ENCODE results near the gene UGT2B11.
"Not testable (repeated sequence)": the region's sequence is repeated elsewhere in the genome, so short reads cannot be mapped to it uniquely, and the experiment has no call there.

UGT2B11 gene

GRCh38 chr4:69214716-69215115 is at the start of gene UGT2B11:
UGT2B11 (minus strand) TSS chr4:69214748; CDS start chr4:69214722, 26 bp downstream.
- no peaks in the 10 kb centered on the region for H4K20me1 ChIP-seq (ENCODE audit: insufficient read depth, low read length)
- H3K9me3 ChIP-seq (ENCODE audit: low read length), result no peaks in the 10 kb centered on the region
- TF ChIP-seq EZH2 (IDR thresholded peaks at IDR 0.05; ENCODE audit: borderline replicate concordance, low read length), result no peak
- no peak for TF ChIP-seq CTCF (IDR thresholded peaks at IDR 0.05; ENCODE audit: low read length)
- no peak within 1 kb of the TSS for H2AFZ ChIP-seq (ENCODE audit: low read length)
- no peaks in the 10 kb centered on the region for H3K4me1 ChIP-seq (ENCODE audit: insufficient read depth, low read length, severe bottlenecking)
- H3K36me3 ChIP-seq (ENCODE audit: insufficient read depth, low read length), result no peaks in the 10 kb centered on the region
- no peaks in the 10 kb centered on the region for H3K79me2 ChIP-seq (ENCODE audit: insufficient read depth, low read length)
- H3K27me3 ChIP-seq (ENCODE audit: insufficient read depth, low read length), result no peaks in the 10 kb centered on the region
- no peak within 1 kb of the TSS for H3K4me3 ChIP-seq (ENCODE audit: low read depth, low read length, poor library complexity, severe bottlenecking)
- no peak within 1 kb of the TSS for H3K9ac ChIP-seq (ENCODE audit: low read length)
- H3K27ac ChIP-seq (ENCODE audit: low read depth, low read length, poor library complexity, severe bottlenecking), result no peak within 1 kb of the TSS
- no peak within 1 kb of the TSS for H3K4me2 ChIP-seq (ENCODE audit: low read length)
- H3F3A ChIP-seq (ENCODE audit: insufficient read depth, low read length), result no peaks in the 10 kb centered on the region
- H3K9me2 ChIP-seq (ENCODE audit: low read depth, low read length), result no peaks in the 10 kb centered on the region

GRCh38 chr4:69253147-69253772 is 38.7 kb upstream of the UGT2B11 start:
- H2AFZ ChIP-seq (ENCODE audit: low read length); H3K27me3 ChIP-seq (ENCODE audit: insufficient read depth, low read length); H3K4me3 ChIP-seq (ENCODE audit: low read depth, low read length, poor library complexity, severe bottlenecking); H3F3A ChIP-seq (ENCODE audit: insufficient read depth, low read length); H3K4me2 ChIP-seq (ENCODE audit: low read length); H3K36me3 ChIP-seq (ENCODE audit: insufficient read depth, low read length); H3K79me2 ChIP-seq (ENCODE audit: insufficient read depth, low read length); H3K27ac ChIP-seq (ENCODE audit: low read depth, low read length, poor library complexity, severe bottlenecking); H3K9me3 ChIP-seq (ENCODE audit: low read length); H4K20me1 ChIP-seq (ENCODE audit: insufficient read depth, low read length); H3K9me2 ChIP-seq (ENCODE audit: low read depth, low read length); H3K4me1 ChIP-seq (ENCODE audit: insufficient read depth, low read length, severe bottlenecking); H3K9ac ChIP-seq (ENCODE audit: low read length): not testable (repeated sequence)

- H3K27me3 ChIP-seq (ENCODE audit: insufficient read depth, low read length); H4K20me1 ChIP-seq (ENCODE audit: insufficient read depth, low read length); H3K4me3 ChIP-seq (ENCODE audit: low read depth, low read length, poor library complexity, severe bottlenecking); H3F3A ChIP-seq (ENCODE audit: insufficient read depth, low read length); H3K36me3 ChIP-seq (ENCODE audit: insufficient read depth, low read length); H2AFZ ChIP-seq (ENCODE audit: low read length); H3K79me2 ChIP-seq (ENCODE audit: insufficient read depth, low read length); H3K9ac ChIP-seq (ENCODE audit: low read length); H3K4me1 ChIP-seq (ENCODE audit: insufficient read depth, low read length, severe bottlenecking); H3K9me3 ChIP-seq (ENCODE audit: low read length); H3K27ac ChIP-seq (ENCODE audit: low read depth, low read length, poor library complexity, severe bottlenecking); H3K4me2 ChIP-seq (ENCODE audit: low read length); H3K9me2 ChIP-seq (ENCODE audit: low read depth, low read length): not testable (repeated sequence)
Measured at GRCh38 chr4:69250884-69251283, 36.3 kb upstream of the UGT2B11 start.

GRCh38 chr4:69242562-69243240 is 28.2 kb upstream of the UGT2B11 start:
- not testable (repeated sequence) for H4K20me1 ChIP-seq (ENCODE audit: insufficient read depth, low read length); H3K9me2 ChIP-seq (ENCODE audit: low read depth, low read length); H3F3A ChIP-seq (ENCODE audit: insufficient read depth, low read length); H3K27me3 ChIP-seq (ENCODE audit: insufficient read depth, low read length); H3K27ac ChIP-seq (ENCODE audit: low read depth, low read length, poor library complexity, severe bottlenecking); H3K4me2 ChIP-seq (ENCODE audit: low read length); H2AFZ ChIP-seq (ENCODE audit: low read length); H3K4me1 ChIP-seq (ENCODE audit: insufficient read depth, low read length, severe bottlenecking); H3K9me3 ChIP-seq (ENCODE audit: low read length); H3K4me3 ChIP-seq (ENCODE audit: low read depth, low read length, poor library complexity, severe bottlenecking); H3K36me3 ChIP-seq (ENCODE audit: insufficient read depth, low read length); H3K79me2 ChIP-seq (ENCODE audit: insufficient read depth, low read length); H3K9ac ChIP-seq (ENCODE audit: low read length)

- not testable (repeated sequence) for H3F3A ChIP-seq (ENCODE audit: insufficient read depth, low read length); H3K4me2 ChIP-seq (ENCODE audit: low read length); H3K4me1 ChIP-seq (ENCODE audit: insufficient read depth, low read length, severe bottlenecking); H3K79me2 ChIP-seq (ENCODE audit: insufficient read depth, low read length); H3K9me3 ChIP-seq (ENCODE audit: low read length); H3K27ac ChIP-seq (ENCODE audit: low read depth, low read length, poor library complexity, severe bottlenecking); H3K4me3 ChIP-seq (ENCODE audit: low read depth, low read length, poor library complexity, severe bottlenecking); H3K9me2 ChIP-seq (ENCODE audit: low read depth, low read length); H3K9ac ChIP-seq (ENCODE audit: low read length); H2AFZ ChIP-seq (ENCODE audit: low read length); H3K36me3 ChIP-seq (ENCODE audit: insufficient read depth, low read length); H4K20me1 ChIP-seq (ENCODE audit: insufficient read depth, low read length); H3K27me3 ChIP-seq (ENCODE audit: insufficient read depth, low read length)
Measured at GRCh38 chr4:69241746-69242145, 27.2 kb upstream of the UGT2B11 start.

GRCh38 chr4:69240787-69241186 is 26.2 kb upstream of the UGT2B11 start:
- not testable (repeated sequence) for H3K36me3 ChIP-seq (ENCODE audit: insufficient read depth, low read length); H3K4me2 ChIP-seq (ENCODE audit: low read length); H3K4me3 ChIP-seq (ENCODE audit: low read depth, low read length, poor library complexity, severe bottlenecking); H3K9me3 ChIP-seq (ENCODE audit: low read length); H3K9ac ChIP-seq (ENCODE audit: low read length); H3K27me3 ChIP-seq (ENCODE audit: insufficient read depth, low read length); H3K4me1 ChIP-seq (ENCODE audit: insufficient read depth, low read length, severe bottlenecking); H3K9me2 ChIP-seq (ENCODE audit: low read depth, low read length); H3K27ac ChIP-seq (ENCODE audit: low read depth, low read length, poor library complexity, severe bottlenecking); H4K20me1 ChIP-seq (ENCODE audit: insufficient read depth, low read length); H2AFZ ChIP-seq (ENCODE audit: low read length); H3K79me2 ChIP-seq (ENCODE audit: insufficient read depth, low read length); H3F3A ChIP-seq (ENCODE audit: insufficient read depth, low read length)
